Type B pancreatic cell (in vitro differentiated cells): ENCODE data around the gene DEFB131B. TPM values are rescaled to one million over a fixed set of nuclear protein-coding genes. Genes with fewer than 3 reads are reported as not detected.
A peak's percentile ranks its signal among the peaks of the same experiment; 100 is the strongest.
"Not testable (repeated sequence)": the region's sequence is repeated elsewhere in the genome, so short reads cannot be mapped to it uniquely, and the experiment has no call there.

Experiments
- DNase-seq: peaks from one replicate; pipeline ENCODE4 v3.0.0; 2021; ENCODE audit warnings: mixed read lengths; ENCODE audit not compliant: unreplicated experiment; ENCODE audit errors: extremely low spot score
- H3K27ac Mint-ChIP-seq: 2 replicates; pipeline ENCODE4 v1.8.0; 2021; ENCODE audit warnings: mild to moderate bottlenecking, mixed read lengths
- H3K27me3 Mint-ChIP-seq: 2 replicates; pipeline ENCODE4 v1.8.0; 2021; ENCODE audit warnings: mixed read lengths
- H3K36me3 Mint-ChIP-seq: 2 replicates; pipeline ENCODE4 v1.8.0; 2021; ENCODE audit warnings: mixed read lengths
- H3K4me1 Mint-ChIP-seq: one replicate; pipeline ENCODE4 v1.8.0; 2021; ENCODE audit warnings: mixed read lengths; ENCODE audit not compliant: unreplicated experiment
- H3K4me3 Mint-ChIP-seq: 2 replicates; pipeline ENCODE4 v1.8.0; 2021; ENCODE audit warnings: mild to moderate bottlenecking, mixed read lengths
- H3K9me3 Mint-ChIP-seq: 2 replicates; pipeline ENCODE4 v1.8.0; 2021; ENCODE audit warnings: mixed read lengths
- total RNA-seq: library from RNA; stranded (reverse); gene quantifications from 2 replicates; pipeline ENCODE4 v1.2.1, GENCODE V29; 2021; ENCODE audit warnings: low replicate concordance
- TF ChIP-seq, protein P1 (sequence below): fragments of 200-600 bp; sonication (generic); conservative IDR thresholded peaks from 2 replicates; pipeline ENCODE4 v1.5.0; 2021; ENCODE audit warnings: antibody characterized with exemption, mild to moderate bottlenecking

Gene DEFB131B
- total RNA-seq, 1 donor from 2014 or later = not detected

DNA sequence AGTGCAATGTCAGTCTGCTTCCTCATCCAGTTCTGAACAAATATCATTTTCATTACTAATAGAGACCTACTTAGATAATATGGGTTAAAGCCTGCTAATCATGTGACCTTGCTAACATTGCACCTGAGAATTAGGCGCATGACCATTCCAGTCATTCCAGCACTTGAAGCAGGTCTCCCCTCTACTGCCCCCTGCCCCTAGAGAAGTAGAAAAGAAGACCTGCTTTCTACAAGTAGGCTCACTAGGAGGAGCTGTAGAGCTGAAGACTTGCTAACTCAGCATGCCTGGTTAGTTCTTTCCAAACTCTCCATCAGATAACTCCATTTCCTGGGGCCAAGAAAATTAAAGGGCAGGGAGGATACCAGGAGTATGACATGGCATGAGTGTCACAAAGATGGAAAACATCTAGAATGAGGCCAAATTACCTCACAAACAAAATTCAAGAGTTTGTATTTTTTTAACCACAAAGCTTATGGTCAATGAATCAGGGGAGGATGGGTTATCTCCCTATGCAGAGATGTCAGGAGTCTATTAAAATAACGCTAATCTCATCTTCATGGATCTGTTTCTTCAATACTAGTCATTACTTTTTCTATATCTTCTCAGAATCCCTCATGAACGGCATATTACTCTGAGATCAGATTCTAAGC is 14.2 kb upstream of the DEFB131B start:
- DNase-seq, H3K36me3 Mint-ChIP-seq, H3K4me3 Mint-ChIP-seq, H3K4me1 Mint-ChIP-seq, H3K27ac Mint-ChIP-seq, H3K9me3 Mint-ChIP-seq, H3K27me3 Mint-ChIP-seq: not testable (repeated sequence)
- TF ChIP-seq, protein P1, sequence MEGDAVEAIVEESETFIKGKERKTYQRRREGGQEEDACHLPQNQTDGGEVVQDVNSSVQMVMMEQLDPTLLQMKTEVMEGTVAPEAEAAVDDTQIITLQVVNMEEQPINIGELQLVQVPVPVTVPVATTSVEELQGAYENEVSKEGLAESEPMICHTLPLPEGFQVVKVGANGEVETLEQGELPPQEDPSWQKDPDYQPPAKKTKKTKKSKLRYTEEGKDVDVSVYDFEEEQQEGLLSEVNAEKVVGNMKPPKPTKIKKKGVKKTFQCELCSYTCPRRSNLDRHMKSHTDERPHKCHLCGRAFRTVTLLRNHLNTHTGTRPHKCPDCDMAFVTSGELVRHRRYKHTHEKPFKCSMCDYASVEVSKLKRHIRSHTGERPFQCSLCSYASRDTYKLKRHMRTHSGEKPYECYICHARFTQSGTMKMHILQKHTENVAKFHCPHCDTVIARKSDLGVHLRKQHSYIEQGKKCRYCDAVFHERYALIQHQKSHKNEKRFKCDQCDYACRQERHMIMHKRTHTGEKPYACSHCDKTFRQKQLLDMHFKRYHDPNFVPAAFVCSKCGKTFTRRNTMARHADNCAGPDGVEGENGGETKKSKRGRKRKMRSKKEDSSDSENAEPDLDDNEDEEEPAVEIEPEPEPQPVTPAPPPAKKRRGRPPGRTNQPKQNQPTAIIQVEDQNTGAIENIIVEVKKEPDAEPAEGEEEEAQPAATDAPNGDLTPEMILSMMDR = peak; percentile 69

DNA sequence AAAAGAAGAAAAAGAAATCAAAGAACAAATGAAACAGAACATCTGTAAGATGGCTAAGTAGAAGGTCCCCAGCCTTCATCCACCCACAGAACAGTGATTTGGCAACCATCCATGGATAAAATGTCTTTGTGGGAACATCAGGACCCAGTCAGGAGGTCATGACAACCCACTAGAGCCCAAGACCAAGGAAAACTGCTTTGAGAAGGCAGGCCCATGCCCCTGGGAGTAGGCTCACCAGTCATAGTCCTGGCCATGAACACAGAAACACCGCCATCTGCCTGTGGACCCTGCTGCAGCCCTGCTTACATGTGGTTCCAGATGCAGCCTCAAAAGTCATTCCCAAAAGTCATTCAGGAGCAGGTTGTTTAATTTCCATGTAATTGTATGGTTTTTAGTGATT is 11.0 kb upstream of the DEFB131B start:
- not testable (repeated sequence) for H3K9me3 Mint-ChIP-seq, H3K36me3 Mint-ChIP-seq, H3K4me1 Mint-ChIP-seq, H3K4me3 Mint-ChIP-seq, DNase-seq, H3K27ac Mint-ChIP-seq, H3K27me3 Mint-ChIP-seq

DNA sequence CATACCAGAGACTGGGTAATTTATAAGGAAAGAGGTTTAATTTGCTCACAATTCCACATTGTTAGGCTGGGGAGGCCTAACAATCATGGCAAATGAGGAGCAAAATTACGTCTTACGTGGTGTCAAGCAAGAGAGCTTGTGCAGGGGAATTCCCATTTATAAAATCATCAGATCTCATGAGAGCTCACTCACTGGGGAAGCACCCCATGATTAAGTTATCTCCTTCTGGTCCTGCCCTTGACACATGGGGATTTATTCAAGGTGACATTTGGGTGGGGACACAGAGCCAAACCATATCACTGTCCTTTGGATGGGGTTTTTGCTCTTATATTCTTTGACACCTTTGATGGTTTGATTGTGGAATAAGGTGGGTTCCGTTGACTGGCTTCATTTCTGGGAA is 8.3 kb upstream of the DEFB131B start:
- H3K4me3 Mint-ChIP-seq, DNase-seq, H3K27me3 Mint-ChIP-seq, H3K27ac Mint-ChIP-seq, H3K36me3 Mint-ChIP-seq, H3K9me3 Mint-ChIP-seq, H3K4me1 Mint-ChIP-seq: not testable (repeated sequence)

DNA sequence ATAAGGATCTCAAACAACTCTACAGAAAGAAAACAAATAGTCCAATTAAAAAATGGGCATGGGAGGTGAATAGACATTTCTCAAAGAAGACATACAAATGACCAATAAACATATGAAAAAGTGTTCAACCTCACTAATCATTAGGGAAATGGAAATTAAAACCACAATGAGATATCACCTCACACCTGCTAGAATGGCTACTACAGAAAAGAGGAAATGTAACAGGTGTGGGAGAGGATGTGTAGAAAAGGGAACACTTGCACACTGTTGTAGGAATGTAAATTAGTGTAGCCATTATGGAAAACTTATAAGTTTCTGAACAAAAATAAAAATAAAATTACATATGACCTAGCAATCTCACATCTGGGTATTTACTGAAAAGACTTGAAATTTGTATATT is 7.6 kb upstream of the DEFB131B start:
- H3K27ac Mint-ChIP-seq, DNase-seq, H3K4me3 Mint-ChIP-seq, H3K36me3 Mint-ChIP-seq, H3K27me3 Mint-ChIP-seq, H3K4me1 Mint-ChIP-seq, H3K9me3 Mint-ChIP-seq: not testable (repeated sequence)

DNA sequence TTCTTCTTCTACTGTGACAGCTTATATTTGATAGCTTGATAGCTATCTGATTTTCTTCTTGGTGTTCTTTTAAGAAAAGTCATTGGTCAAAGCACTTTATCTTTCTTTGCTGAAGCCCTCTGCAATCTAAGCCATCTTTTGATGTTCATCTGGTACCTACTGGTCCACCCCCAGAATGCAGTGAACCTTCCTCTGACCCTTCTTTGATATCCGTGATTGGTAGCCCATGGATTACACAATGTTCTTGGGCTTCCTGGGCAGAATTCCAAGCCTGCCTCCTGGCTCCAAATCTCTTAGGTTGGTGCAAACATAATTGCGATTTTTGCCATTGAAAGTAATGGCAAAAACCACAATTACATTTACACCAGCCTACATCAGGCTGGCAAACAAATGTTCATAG is 2.0 kb upstream of the DEFB131B start:
- not testable (repeated sequence) for H3K27ac Mint-ChIP-seq, H3K36me3 Mint-ChIP-seq, H3K4me1 Mint-ChIP-seq, H3K27me3 Mint-ChIP-seq, H3K4me3 Mint-ChIP-seq, H3K9me3 Mint-ChIP-seq, DNase-seq

DNA sequence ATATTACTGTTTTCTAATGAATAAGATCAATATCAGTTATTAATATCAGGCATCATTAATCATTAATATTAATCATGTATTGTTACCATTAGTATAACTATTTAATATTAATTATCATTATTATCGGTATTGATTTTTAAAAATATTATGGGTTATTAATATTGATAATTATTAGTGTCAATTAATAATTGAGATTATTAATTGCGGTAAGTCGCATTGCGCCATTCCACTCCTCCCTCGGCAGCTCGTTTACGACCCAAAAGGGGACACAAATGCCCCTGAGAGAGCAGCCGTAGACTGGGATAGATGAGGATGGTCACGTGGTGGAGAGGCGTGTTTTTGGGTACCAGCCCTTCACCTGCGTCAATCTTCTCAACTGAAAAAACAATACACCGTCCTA is 7.6 kb downstream of the DEFB131B start:
- DNase-seq, H3K4me3 Mint-ChIP-seq, H3K4me1 Mint-ChIP-seq, H3K9me3 Mint-ChIP-seq, H3K27me3 Mint-ChIP-seq, H3K36me3 Mint-ChIP-seq, H3K27ac Mint-ChIP-seq: not testable (repeated sequence)

DNA sequence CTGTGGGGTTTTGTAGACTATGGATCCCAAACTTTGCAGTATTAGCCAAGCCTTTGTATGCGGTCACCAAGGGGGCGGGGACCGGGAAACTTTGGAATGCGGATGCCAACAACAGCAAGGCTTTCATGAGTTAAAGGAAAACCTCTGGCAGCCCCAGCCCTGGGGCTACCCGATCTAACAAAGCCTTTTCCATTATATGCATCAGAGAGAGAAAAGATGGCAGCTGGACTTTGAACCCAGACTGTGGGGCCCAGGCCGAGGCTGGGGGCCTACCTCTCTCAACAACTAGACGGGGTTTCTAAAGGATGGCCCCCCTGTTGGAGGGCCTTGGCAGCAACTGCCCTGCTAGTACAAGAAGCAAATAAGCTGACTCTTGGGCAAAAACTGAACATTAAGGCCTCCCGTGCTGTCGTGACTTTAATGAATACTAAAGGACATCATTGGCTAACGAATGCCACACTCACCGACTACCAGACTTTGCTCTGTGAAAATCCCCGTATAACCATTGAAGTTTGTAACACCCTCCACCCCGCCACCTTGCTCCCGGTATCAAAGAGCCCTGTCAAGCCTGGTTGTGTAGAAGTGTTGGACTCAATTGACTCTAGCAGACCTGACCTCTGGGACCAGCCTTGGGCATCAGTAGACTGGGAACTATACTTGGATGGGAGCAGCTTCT is 10.2 kb downstream of the DEFB131B start:
- DNase-seq, H3K4me3 Mint-ChIP-seq, H3K9me3 Mint-ChIP-seq, H3K4me1 Mint-ChIP-seq, H3K27me3 Mint-ChIP-seq, H3K36me3 Mint-ChIP-seq: not testable (repeated sequence)
- H3K27ac Mint-ChIP-seq = peak overlapping the region; percentile 71

DNA sequence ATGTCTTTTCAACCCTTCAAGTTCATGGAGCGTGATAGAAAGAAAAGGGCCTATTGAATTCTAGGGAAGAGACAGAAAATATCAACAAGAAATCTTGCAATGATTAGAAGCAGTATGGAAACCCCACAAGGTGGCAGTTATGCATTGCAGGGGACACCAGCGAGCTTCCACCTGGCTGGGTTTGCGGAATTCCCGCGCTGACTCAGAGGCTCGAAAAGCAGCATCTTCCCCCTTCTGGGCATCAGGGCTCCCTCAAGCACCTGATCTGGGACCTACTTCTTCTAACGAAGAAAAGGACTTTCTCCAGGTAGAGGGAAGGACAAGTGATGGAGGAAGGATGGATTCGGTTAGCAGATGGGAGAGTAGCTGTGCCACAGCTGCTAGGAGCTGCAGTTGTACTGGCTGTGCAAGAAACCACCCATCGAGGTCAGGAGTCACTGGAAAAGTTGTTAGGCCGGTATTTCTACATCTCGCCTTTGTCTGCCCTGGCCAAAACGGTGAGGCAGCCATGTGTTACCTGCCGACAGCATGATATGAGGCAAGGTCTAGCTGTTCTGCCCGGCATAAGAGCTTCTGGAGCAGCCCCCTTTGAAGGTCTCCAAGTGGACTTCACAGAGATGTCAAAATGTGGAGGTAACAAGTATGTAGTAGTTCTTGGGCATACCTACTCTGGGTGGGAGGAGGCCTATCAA is 11.1 kb downstream of the DEFB131B start:
- DNase-seq = not testable (repeated sequence)

DNA sequence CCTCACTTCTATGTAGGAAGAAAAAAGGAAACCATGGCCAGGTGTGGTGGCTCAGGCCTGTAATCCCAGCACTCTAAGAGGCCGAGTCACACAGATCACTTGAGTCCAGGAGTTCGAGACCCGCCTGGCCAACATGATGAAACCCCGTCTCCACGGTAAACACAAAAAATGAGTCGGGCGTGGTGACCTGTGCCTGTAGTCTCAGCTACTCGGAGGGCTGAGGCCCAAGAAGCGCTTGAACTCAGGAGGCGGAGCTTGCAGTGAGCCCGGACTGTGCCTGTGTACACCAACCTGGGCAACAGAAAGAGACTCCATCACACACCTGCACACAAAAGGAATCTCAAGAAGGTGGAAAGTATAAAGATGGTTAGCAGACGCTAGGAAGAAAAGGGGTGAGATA is 17.7 kb downstream of the DEFB131B start:
- TF ChIP-seq, protein P1 = no peak
- no peak overlapping the region for H3K27ac Mint-ChIP-seq
- H3K4me3 Mint-ChIP-seq = no peak overlapping the region
- H3K4me1 Mint-ChIP-seq = no peaks in the 10 kb centered on the region
- no peaks in the 10 kb centered on the region for H3K27me3 Mint-ChIP-seq
- H3K36me3 Mint-ChIP-seq = peaks cover 25% of the 10 kb centered on the region
- peaks cover 4% of the 10 kb centered on the region for H3K9me3 Mint-ChIP-seq
- no peak for DNase-seq

More for the DNA sequence above, 11.1 kb downstream of the DEFB131B start:
- H3K4me3 Mint-ChIP-seq, H3K27me3 Mint-ChIP-seq, H3K27ac Mint-ChIP-seq, H3K36me3 Mint-ChIP-seq, H3K4me1 Mint-ChIP-seq, H3K9me3 Mint-ChIP-seq: not testable (repeated sequence)

DNA sequence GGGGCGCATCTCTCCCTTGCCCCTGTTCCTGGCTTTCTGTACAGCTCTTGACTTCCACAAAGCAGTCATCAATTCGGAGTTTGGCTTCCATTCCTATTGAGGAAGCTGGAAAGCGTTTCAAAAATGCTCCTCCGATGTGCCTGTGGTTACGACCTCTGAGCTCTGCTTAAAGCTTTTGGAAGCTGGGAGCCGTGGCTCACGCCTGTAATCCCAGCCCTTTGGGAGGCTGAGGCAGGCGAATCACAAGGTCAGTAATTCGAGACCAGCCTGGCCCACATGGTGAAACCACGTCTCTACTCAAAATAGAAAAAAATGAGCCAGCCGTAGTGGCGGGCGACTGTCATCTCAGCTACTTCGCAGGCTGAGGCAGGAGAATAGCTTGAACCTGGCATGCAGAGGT is 22.9 kb downstream of the DEFB131B start:
- not testable (repeated sequence) for H3K27me3 Mint-ChIP-seq, H3K9me3 Mint-ChIP-seq, DNase-seq, H3K4me1 Mint-ChIP-seq, H3K27ac Mint-ChIP-seq, H3K4me3 Mint-ChIP-seq
- peaks cover 29% of the 10 kb centered on the region for H3K36me3 Mint-ChIP-seq
